D721Med (cell line): ENCODE results near the gene CLEC2D.
"Not testable (repeated sequence)": the region's sequence is repeated elsewhere in the genome, so short reads cannot be mapped to it uniquely, and the experiment has no call there.

Source experiments
- DNase-seq: peaks from one replicate; pipeline ENCODE4 v3.0.0; 2011; ENCODE audit warnings: low spot score; ENCODE audit not compliant: insufficient read length
- FAIRE-seq: peaks from 2 replicates; lab custom pipeline; 2011; peaks lifted over from hg19 to GRCh38; lab: Jason Lieb, UNC
- TF ChIP-seq, protein P1 (sequence below): IDR thresholded peaks from 2 replicates; pipeline ENCODE4 v1.5.1; 2012; ENCODE audit warnings: mild to moderate bottlenecking, control low read depth; ENCODE audit not compliant: insufficient read depth; ENCODE audit errors: missing control alignments

Gene CLEC2D

DNA sequence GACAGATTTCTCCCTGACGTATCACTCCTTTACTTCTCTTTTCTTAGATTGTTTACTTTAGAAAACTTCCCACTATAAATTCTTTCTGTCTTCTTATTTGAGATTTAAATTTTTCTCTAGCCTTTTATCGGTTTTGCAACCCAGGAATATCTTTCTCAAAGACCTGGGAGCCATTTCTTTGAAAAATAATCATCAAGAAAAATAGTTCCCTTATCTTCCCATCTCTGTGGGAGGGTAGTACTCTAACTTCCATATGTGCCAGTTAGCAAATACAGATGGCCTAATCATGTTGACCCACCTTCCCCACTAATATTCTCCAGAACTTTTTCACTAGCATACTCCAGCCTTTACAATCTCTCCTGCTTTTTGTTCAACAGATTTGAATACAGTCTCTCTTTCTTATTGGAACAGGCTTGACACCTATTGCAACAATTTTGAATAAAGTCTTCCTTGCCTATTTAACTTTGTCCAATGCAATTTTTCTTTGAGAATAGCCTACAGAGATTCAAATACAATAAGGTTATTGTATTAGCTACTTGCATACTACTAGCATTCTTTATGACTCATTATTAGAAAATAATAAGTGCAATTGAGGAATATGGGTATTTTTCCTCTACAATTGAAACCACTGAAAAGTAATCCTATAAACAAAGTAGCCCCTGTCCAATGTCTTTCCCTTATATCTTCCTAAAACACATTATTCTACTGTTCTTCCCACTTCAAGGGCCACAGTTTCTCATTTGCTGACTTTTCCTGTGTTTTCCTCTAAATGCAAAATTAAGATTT, 34.4 kb upstream of the CLEC2D start:
- no peak for FAIRE-seq
- TF ChIP-seq, protein P1, sequence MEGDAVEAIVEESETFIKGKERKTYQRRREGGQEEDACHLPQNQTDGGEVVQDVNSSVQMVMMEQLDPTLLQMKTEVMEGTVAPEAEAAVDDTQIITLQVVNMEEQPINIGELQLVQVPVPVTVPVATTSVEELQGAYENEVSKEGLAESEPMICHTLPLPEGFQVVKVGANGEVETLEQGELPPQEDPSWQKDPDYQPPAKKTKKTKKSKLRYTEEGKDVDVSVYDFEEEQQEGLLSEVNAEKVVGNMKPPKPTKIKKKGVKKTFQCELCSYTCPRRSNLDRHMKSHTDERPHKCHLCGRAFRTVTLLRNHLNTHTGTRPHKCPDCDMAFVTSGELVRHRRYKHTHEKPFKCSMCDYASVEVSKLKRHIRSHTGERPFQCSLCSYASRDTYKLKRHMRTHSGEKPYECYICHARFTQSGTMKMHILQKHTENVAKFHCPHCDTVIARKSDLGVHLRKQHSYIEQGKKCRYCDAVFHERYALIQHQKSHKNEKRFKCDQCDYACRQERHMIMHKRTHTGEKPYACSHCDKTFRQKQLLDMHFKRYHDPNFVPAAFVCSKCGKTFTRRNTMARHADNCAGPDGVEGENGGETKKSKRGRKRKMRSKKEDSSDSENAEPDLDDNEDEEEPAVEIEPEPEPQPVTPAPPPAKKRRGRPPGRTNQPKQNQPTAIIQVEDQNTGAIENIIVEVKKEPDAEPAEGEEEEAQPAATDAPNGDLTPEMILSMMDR, result no peak
- no peak for DNase-seq

DNA sequence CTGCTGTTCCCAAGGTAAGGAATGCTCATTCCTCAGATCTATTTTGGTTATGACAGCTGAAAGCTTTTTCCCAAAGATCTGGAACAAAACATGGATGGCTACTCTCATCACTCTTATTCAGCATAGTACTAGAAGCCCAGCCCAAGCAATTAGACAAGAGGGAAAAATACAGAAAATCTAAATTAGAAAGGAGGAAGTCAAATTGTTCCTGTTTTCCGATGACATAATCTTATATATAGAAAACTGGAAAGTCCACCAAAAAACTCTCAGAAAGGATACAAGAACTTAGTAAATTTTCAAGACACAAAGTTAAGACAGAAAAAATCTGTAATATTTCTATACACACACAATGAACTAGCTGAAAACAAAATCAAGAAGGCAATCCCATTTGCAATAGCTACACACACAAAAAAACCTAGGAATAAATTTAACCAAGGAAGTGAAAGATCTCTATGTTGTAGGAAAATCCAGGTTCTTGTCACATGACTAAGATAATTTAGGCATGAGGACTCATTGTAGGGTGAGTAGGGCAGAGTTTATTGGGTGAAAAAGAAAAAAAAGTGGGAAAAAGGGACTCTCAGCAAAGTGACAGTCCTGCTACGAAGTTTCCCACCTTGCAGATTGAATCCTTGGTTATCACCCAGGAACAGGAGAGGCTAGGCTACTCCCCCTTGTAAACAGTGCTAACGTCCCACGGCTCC, 33.2 kb upstream of the CLEC2D start:
- DNase-seq (no peak), FAIRE-seq (no peak)
- TF ChIP-seq, protein P1, result no peak

DNA sequence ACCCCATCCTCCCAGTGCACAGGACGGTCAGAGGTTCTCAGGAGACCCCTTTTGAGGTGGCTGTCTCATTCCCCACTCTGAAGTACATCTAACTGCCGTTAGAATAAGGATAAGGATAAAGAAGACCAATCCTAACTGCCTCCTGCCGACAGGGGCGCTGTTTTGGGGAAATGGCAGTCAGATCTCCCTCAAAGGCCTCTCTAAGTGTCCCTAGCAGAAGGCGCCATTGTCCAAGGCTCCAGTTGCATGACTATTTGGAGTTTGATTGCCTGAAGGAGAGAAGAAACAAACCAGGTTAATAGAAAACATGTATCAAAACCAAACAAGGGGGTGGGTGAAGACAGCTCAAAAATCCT, 32.7 kb upstream of the CLEC2D start:
- no peak for FAIRE-seq
- TF ChIP-seq, protein P1, result no peak
- no peak for DNase-seq

DNA sequence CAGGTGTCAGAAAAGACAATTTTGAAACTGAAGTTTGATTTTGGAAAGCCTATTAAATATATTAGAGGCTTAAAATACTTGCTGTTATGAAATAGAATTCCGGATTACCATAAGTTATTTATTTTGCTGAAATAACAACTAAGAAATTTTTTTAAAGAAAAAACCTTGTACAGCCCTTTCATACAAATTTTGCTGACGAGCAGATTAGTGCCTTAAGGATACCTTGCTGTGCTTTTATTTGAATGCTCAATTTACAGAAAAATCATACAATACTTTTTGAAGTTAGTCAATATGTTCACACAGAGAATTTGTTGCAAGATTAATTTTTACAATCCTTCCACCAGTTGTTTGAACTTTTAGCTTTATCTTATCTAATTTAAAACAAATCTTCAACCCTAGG, 29.5 kb upstream of the CLEC2D start:
- DNase-seq (no peak), FAIRE-seq (no peak)
- TF ChIP-seq, protein P1, result no peak

DNA sequence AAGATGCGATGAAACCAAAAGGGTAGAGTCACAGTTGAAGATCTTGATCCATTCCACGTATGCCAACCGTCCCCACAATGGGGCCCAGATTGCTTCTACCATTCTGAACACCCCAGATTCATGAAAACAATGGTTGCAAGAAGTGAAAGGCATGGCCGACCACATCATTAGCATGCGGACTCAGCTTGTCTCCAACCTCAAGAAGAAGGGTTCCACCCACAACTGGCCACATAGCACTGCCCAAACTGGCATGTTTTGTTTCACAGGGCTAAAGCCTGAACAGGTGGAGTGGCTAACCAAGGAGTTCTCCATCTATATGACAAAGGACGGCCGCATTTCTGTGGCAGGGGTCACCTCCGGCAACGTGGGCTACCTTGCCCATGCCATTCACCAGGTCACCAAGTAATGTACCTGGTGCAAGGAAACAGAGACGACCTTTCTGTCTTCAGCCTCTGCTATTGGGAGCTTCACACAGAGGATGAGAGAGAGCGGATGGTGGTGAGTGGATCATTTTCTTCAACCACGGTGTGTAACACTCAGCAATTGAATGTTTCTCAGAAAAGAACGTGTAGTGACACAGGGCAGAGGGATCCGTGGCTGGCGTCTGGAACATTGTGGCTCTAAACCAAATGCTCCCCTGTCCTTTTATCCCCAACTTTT, 26.8 kb upstream of the CLEC2D start:
- TF ChIP-seq, protein P1, result no peak
- FAIRE-seq (no peak), DNase-seq (no peak)

DNA sequence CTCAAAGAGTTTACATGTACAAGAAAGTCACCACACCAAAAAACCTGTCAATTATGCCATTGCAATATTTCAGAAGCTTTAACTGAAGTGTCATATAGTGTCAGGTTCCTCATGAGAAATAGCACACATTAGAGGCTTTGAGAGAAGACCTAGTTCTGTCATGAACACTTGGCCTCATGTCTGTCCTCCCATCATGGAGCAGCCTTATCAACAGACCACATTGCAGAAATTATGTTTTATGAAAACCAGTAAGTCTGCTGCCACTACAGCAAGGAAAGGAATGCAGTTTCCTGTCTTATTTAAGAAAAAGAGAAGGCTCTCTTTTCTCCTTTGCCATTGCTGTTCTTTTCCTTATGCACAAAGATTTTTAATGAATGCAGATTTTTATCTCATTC, 26.2 kb upstream of the CLEC2D start:
- TF ChIP-seq, protein P1, result no peak
- FAIRE-seq, result no peak
- DNase-seq, result no peak

DNA sequence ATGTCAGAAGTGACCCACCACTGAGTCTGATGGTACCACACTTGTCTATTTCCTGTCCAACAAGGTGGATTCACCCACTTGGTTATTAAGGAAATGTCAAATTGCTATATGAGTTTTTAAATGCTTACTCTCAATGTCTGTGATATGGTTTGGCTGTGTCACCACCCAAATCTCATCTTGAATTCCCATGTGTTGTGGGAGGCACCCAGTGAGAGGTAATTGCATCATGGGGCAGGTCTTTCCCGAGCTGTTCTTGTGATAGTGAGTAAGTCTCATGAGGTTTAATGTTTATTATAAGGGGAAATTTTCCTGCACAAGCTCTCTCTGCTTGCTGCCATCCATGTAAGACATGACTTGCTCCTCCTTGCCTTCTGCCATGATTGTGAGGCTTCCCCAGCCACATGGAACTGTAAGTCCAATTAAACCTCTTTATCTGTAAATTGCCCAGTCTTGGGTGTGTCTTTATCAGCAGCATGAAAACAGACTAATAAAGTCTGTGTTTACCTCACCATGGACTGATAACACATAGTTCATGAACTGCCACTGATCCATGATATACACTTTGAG, 24.4 kb upstream of the CLEC2D start:
- DNase-seq, FAIRE-seq: not testable (repeated sequence)
